ENCODE measurements around the gene DCDC2.
A peak's percentile ranks its signal among the peaks of the same experiment; 100 is the strongest.
"Not testable (repeated sequence)": the region's sequence is repeated elsewhere in the genome, so short reads cannot be mapped to it uniquely, and the experiment has no call there.

The DCDC2 gene

GRCh38 chr6:24378473-24379097 lies 20.7 kb upstream of the DCDC2 start:
- DNase-seq (ENCODE audit: low read depth): no peak

- DNase-seq (ENCODE audit: low read depth): no peak
These were observed 19.0 kb upstream of the DCDC2 start for GRCh38 chr6:24376871-24377270.

GRCh38 chr6:24374612-24375011 lies 16.8 kb upstream of the DCDC2 start:
- no peak for DNase-seq (ENCODE audit: low read depth)

- DNase-seq (ENCODE audit: low read depth): not testable (repeated sequence)
These were observed 7.3 kb upstream of the DCDC2 start for GRCh38 chr6:24365103-24365633.

GRCh38 chr6:24362363-24362762 lies 4.5 kb upstream of the DCDC2 start:
- DNase-seq (ENCODE audit: low read depth): not testable (repeated sequence)

GRCh38 chr6:24359640-24360454 lies 2.0 kb upstream of the DCDC2 start:
- peak; percentile 66 for DNase-seq (ENCODE audit: low read depth)

- DNase-seq (ENCODE audit: low read depth): no peak
These were observed 461 bp upstream of the DCDC2 start for GRCh38 chr6:24358219-24358821.

- no peak for DNase-seq (ENCODE audit: low read depth)
These were observed 1.4 kb downstream of the DCDC2 start for GRCh38 chr6:24356310-24356973.

- no peak for DNase-seq (ENCODE audit: low read depth)
These were observed 2.5 kb downstream of the DCDC2 start for GRCh38 chr6:24355393-24355792.

GRCh38 chr6:24353861-24354260 lies 4.0 kb downstream of the DCDC2 start:
- DNase-seq (ENCODE audit: low read depth): no peak

- DNase-seq (ENCODE audit: low read depth): no peak
These were observed 5.4 kb downstream of the DCDC2 start for GRCh38 chr6:24352434-24352833.

- no peak for DNase-seq (ENCODE audit: low read depth)
These were observed 12.9 kb downstream of the DCDC2 start for GRCh38 chr6:24344976-24345375.

GRCh38 chr6:24340998-24341938 lies 16.6 kb downstream of the DCDC2 start:
- peak; percentile 24 for DNase-seq (ENCODE audit: low read depth)

- no peak for DNase-seq (ENCODE audit: low read depth)
These were observed 17.9 kb downstream of the DCDC2 start for GRCh38 chr6:24339932-24340331.

- no peak for DNase-seq (ENCODE audit: low read depth)
These were observed 23.6 kb downstream of the DCDC2 start for GRCh38 chr6:24334285-24334684.

GRCh38 chr6:24332317-24332716 lies 25.5 kb downstream of the DCDC2 start:
- peak; percentile 60 for DNase-seq (ENCODE audit: low read depth)

GRCh38 chr6:24330137-24330732 lies 27.6 kb downstream of the DCDC2 start:
- DNase-seq (ENCODE audit: low read depth): peak; percentile 12

- peak; percentile 40 for DNase-seq (ENCODE audit: low read depth)
These were observed 28.4 kb downstream of the DCDC2 start for GRCh38 chr6:24329451-24329850.

GRCh38 chr6:24329022-24329421 lies 28.8 kb downstream of the DCDC2 start:
- peak; percentile 19 for DNase-seq (ENCODE audit: low read depth)

- DNase-seq (ENCODE audit: low read depth): no peak
These were observed 30.1 kb downstream of the DCDC2 start for GRCh38 chr6:24327756-24328155.

GRCh38 chr6:24325978-24326377 lies 31.9 kb downstream of the DCDC2 start:
- DNase-seq (ENCODE audit: low read depth): no peak
